ENCODE results near the gene TRMT2B.
"Not testable (repeated sequence)": the region's sequence is repeated elsewhere in the genome, so short reads cannot be mapped to it uniquely, and the experiment has no call there.

- TF ChIP-seq CTCF (conservative IDR thresholded peaks at IDR 0.05; ENCODE audit: low read length); EZH2phosphoT487 (IDR thresholded peaks at IDR 0.05; ENCODE audit: borderline replicate concordance, low read depth, low read length): not testable (repeated sequence)
Observed at GRCh38 chrX:100981498-100981845, 70.4 kb downstream of the TRMT2B start.

All from OCI-LY7 (cell line).